Stimulated activated CD4-positive, alpha-beta T cell treated with anti-CD3 and anti-CD28 coated beads, Interleukin-2, amount 100 ng/mL, for 4 hours (primary cell): ENCODE measurements around the gene FRMD4A.

ENCODE experiments used
- DNase-seq: peaks from one replicate; pipeline ENCODE4 v3.0.0-alpha.2; 2020; ENCODE audit warnings: low read depth

The FRMD4A gene

DNA sequence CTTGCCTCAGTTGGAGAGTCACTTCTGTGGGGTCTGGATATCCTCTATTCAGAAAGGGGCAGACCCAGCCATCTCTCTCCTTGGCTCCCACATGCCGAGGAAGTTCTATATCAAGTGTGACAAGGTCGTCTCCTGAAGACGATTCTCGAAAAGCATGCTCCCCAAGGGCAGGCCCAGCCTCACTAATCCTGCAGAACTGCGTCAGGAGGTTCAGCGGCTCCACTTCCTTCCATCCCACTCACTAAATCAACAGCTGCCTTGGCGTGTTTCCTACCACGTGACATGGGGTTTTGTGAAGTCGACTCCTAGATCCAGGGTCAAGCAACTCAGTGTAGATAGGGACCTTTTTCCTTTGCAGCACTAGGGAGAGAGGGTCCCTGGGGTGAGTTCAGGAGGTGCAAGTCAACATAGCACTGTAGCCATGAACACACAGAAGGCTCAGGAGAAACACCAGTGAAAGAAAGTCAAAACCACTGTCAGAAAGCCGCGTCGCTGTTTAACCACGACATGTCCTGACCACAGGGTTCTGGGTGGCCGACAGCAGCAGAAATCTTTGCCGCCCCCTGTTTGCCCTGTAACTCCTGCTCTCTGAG lies 587.5 kb downstream of the FRMD4A start:
- no peak for DNase-seq

DNA sequence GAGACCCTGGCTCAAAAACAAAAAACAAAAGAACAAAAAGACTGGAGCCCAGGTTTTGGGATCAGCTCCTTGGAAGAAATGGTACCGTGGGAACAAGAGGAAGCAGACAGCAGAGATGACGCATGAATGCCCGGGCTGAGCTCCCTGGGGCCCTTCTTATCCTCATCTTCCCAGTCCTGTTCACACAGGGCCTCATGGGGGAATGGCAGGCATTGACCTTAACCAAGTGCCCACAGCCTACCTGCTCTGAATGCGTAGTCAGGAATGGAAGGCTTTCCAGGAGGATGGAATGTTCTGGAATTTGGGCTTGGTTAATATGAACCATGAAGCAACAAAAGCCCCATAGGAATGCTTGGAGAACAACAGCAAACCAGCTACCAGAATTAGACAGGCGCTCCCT lies 589.3 kb downstream of the FRMD4A start:
- DNase-seq: no peak

GRCh38 chr10:13740461-13740860 lies 590.3 kb downstream of the FRMD4A start:
- no peak for DNase-seq

DNA sequence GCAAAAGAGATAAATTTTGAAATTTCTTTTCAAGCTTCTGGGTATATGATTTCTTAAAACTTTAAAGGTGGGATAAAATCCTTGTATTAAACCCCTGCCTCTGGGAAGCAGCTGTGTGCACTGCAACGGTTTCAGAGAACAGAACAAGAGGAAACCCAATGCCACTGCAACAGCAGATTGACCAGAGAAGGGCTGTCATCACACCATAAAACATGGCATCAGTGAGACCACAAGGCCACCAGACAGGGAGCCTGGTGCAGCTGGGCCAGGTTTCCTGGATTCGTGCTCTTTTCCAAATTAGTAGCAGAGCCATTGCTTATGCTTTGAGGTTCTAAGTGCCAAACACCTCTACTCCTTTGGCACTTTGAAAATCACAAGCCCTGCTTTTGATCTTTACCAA lies 591.5 kb downstream of the FRMD4A start:
- DNase-seq: no peak

DNA sequence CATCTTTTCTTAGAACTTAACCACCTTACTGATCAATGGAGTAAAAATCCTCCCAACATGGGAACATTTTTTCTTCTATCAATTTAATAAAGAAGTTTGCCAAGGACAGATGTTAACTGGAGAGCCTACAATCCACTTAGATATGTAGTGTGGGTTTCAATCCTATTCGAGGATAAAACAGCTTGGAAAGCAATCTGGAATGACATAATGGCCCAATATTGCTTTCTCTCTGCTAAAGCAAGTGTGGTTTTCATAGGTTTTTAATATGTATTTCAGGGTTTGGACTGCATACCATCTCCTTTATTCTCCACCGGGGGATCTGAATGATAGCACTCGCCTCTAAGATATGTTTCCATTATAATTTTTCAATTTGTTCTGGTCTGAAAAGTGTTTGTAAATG lies 594.2 kb downstream of the FRMD4A start:
- DNase-seq: no peak

DNA sequence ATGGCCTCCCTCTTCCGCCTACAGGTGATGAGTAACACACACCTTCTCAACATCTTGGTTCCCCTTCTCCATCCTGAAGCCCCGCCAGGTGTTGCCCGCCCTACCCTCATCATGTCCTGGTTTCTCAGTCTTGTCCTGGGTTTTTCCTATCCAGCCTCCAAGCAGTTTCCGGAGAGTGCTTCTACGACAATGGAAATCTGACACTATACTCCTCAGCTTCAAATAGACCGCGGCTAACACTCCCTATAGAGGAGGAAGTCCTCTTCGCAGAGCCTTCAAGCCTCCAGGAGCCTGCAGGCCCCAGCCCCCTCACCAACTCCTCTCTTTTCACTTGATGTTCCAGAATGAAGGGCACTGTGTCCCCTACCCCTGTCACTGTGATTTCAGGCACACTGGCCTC lies 596.6 kb downstream of the FRMD4A start:
- DNase-seq: no peak

- DNase-seq: no peak
Measured at GRCh38 chr10:13733071-13733470, 597.7 kb downstream of the FRMD4A start.

- DNase-seq: no peak
Measured at GRCh38 chr10:13732465-13732881, 598.3 kb downstream of the FRMD4A start.

DNA sequence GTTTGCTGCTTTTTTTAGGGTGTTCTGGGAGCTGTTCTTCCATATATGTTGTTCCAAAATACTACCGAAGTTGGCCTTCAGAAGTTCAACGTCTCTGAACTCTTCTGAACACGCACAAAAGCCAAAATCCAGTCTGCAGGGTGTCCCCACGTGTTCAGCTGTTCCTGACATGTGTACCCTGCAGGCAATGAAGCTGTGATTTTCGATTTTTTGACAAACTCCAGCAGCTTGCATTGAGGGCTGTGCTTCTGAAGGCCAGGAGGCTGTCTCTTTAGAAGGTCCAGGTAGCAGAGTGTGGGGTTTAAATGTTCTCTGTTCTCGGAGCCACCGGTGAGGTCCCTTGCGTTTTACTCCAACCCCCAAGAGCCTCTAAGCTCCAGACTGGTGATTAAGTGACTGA lies 598.9 kb downstream of the FRMD4A start:
- DNase-seq: no peak

- DNase-seq: no peak
Measured at GRCh38 chr10:13730956-13731355, 599.8 kb downstream of the FRMD4A start.

DNA sequence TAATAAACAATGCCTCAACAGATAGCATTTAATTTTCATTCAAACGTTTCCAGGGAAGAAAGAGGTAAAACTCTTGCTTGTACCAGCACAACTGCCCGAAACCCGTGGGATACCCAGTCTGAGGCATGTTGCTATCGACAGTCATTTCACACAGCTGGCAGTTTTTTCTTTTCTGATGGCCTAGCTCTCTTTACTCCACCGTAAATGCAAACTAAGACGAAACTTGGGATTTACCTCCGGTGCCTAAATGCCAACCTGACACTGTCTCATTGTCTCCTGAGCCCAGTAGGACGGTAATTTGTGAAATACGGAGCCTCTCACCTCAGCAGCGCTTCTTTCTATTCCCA lies 600.4 kb downstream of the FRMD4A start:
- no peak for DNase-seq

- DNase-seq: no peak
Measured at GRCh38 chr10:13729586-13730305, 601.0 kb downstream of the FRMD4A start.

- no peak for DNase-seq
Measured at GRCh38 chr10:13728898-13729535, 601.7 kb downstream of the FRMD4A start.

DNA sequence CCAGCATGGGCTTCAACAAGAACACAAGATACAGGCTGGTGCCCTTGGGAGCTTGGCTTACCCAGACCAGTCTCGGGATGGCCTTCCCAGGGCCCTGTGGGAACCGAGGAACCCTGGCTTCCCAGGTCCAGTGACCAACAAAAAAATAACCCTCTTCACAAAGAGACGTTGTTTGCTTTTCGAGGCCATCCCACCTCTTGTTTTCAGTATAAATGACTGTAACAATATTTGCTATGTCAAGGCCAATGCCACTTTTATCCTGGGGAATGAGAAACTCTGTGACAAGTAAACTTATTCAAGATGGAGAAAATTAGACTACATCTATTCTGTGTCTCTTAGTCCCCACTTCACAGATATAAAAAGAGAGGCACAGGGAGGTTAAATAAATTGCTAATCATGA lies 605.1 kb downstream of the FRMD4A start:
- DNase-seq: no peak

- DNase-seq: no peak
Measured at GRCh38 chr10:13724484-13724883, 606.2 kb downstream of the FRMD4A start.

DNA sequence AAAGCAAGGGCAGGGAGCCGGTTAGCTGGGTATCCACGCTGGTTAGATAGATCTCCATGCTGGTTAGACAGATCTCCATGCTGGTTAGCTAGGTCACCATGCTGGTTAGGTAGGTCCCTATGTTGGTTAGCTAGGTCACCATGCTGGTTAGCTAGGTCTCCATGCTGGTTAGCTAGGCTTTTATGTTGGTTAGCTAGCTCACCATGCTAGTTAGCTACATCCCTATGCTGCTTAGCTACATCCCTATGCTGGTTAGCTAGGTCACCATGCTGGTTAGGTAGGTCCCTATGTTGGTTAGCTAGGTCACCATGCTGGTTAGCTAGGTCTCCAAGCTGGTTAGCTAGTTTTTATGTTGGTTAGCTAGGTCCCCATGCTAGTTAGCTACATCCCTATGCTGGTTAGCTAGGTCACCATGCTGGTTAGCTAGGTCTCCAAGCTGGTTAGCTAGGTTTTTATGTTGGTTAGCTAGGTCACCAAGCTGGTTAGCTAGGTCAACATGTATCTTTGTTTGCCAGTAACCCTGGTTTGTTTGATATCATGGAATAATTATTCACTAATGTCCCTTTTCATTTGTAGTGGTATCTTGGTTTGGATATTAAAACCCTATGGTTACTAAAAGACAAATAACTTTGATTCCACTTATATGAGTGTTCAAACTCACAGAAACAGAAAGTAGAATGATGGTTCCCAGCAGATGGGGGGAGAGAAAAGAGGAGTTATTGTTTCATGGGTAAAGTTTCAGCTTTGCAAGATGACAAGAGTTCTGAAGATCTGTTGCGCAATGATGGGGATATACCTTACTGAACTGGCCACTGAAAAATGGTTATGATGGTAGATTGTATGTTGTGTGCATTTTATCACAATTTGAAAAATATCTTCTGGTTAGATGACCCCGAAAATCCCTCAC lies 607.7 kb downstream of the FRMD4A start:
- no peak for DNase-seq

- no peak for DNase-seq
Measured at GRCh38 chr10:13721486-13721885, 609.2 kb downstream of the FRMD4A start.

- DNase-seq: no peak
Measured at GRCh38 chr10:13720699-13721098, 610.0 kb downstream of the FRMD4A start.

- no peak for DNase-seq
Measured at GRCh38 chr10:13719425-13719824, 611.3 kb downstream of the FRMD4A start.

- no peak for DNase-seq
Measured at GRCh38 chr10:13718820-13719219, 611.9 kb downstream of the FRMD4A start.

GRCh38 chr10:13717936-13718772 lies 612.6 kb downstream of the FRMD4A start:
- peak; percentile 4 for DNase-seq

DNA sequence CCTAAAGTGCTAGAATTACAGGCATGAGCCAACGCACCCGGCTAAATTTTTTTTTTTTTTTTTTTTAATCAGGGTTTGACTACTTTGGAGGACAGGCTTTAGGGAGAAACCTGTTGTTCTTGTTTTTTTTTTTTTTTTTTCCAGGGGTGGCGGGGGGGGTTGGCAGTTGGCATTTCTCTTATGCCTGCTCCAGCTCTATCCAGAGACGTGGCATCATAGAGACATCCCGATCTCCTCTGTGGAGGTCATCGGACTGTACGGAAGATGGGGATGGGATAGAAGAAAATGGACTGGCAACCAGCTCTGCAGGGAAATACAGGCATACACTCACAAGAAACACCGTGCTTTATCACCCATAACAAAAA lies 613.2 kb downstream of the FRMD4A start:
- no peak for DNase-seq
